Liver (tissue), 9 donors: ENCODE data around the gene ARHGEF3. TPM values are rescaled to one million over a fixed set of nuclear protein-coding genes. Genes with fewer than 3 reads are reported as not detected.

ENCODE experiments used
- DNase-seq: peaks from one replicate; pipeline ENCODE4 v3.0.0-alpha.2; 2017; ENCODE audit warnings: low spot score
- H3K27ac ChIP-seq, 2 donors: one replicate each; pipeline ENCODE4 v1.7.0; 2013; ENCODE audit warnings: inconsistent platforms in 2 of 2, low read length in 2 of 2, control low read depth in 1 of 2, low read depth in 1 of 2, mild to moderate bottlenecking in 1 of 2
- H3K27me3 ChIP-seq, 4 donors: one replicate each; pipeline versions ENCODE4 v1.6.1 to v1.7.0; 2013; ENCODE audit warnings: low read length in 3 of 4, inconsistent platforms in 1 of 4, mild to moderate bottlenecking in 1 of 4, moderate library complexity in 1 of 4; ENCODE audit not compliant: control insufficient read depth in 4 of 4, insufficient read depth in 4 of 4
- H3K36me3 ChIP-seq, 4 donors: one replicate each; pipeline versions ENCODE4 v1.6.1 to v1.7.0; 2013; ENCODE audit warnings: low read length in 3 of 4, mild to moderate bottlenecking in 3 of 4, low read depth in 1 of 4, moderate library complexity in 1 of 4; ENCODE audit not compliant: control insufficient read depth in 4 of 4, insufficient read depth in 3 of 4
- H3K4me1 ChIP-seq, 4 donors: one replicate each; pipeline versions ENCODE4 v1.6.1 to v1.7.0; 2013; ENCODE audit warnings: low read length in 3 of 4, mild to moderate bottlenecking in 3 of 4, moderate library complexity in 1 of 4; ENCODE audit not compliant: control insufficient read depth in 4 of 4, insufficient read depth in 4 of 4
- H3K4me3 ChIP-seq, 3 donors: one replicate each; pipeline versions ENCODE4 v1.6.1 to v1.7.0; 2013; ENCODE audit warnings: low read length in 3 of 3, control low read depth in 1 of 3, low read depth in 1 of 3, mild to moderate bottlenecking in 1 of 3
- H3K9ac ChIP-seq, 2 donors: one replicate each; pipeline ENCODE4 v1.7.0; 2013; ENCODE audit warnings: low read length in 2 of 2, mild to moderate bottlenecking in 2 of 2, moderate library complexity in 2 of 2, control low read depth in 1 of 2, low read depth in 1 of 2
- H3K9me3 ChIP-seq, 4 donors: one replicate each; pipeline versions ENCODE4 v1.6.1 to v1.7.0; 2013; ENCODE audit warnings: low read length in 3 of 4; ENCODE audit not compliant: control insufficient read depth in 4 of 4
- EGR1 ChIP-seq, 2 donors: IDR thresholded peaks; 2 replicates each; pipeline ENCODE4 v1.6.1; 2016 to 2018; ENCODE audit warnings: antibody characterized with exemption in 2 of 2, low read depth in 2 of 2
- FOXA1 ChIP-seq: IDR thresholded peaks from 2 replicates; pipeline ENCODE4 v1.6.1; 2016; ENCODE audit warnings: antibody characterized with exemption
- FOXA2 ChIP-seq: IDR thresholded peaks from 2 replicates; pipeline ENCODE4 v1.6.1; 2016; ENCODE audit warnings: antibody characterized with exemption
- GABPA ChIP-seq, 2 donors: IDR thresholded peaks in 1 of 2; conservative IDR thresholded peaks in 1 of 2; 2 replicates each; pipeline ENCODE4 v1.6.1; 2016; ENCODE audit warnings: antibody characterized with exemption in 2 of 2, mild to moderate bottlenecking in 1 of 2, moderate library complexity in 1 of 2
- HNF4G ChIP-seq: IDR thresholded peaks from 2 replicates; pipeline ENCODE4 v1.6.1; 2016; ENCODE audit warnings: antibody characterized with exemption
- JUND ChIP-seq, 2 donors: IDR thresholded peaks; 2 replicates each; pipeline ENCODE4 v1.6.1; 2016; ENCODE audit warnings: antibody characterized with exemption in 2 of 2
- NR2F2 ChIP-seq: IDR thresholded peaks from 2 replicates; pipeline ENCODE4 v1.6.1; 2016; ENCODE audit warnings: antibody characterized with exemption
- RXRA ChIP-seq, 2 donors: IDR thresholded peaks; 2 replicates each; pipeline ENCODE4 v1.6.1; 2017 to 2018; ENCODE audit warnings: antibody characterized with exemption in 2 of 2, mild to moderate bottlenecking in 1 of 2
- SP1 ChIP-seq: IDR thresholded peaks from 2 replicates; pipeline ENCODE4 v1.6.1; 2018; ENCODE audit warnings: antibody characterized with exemption, mild to moderate bottlenecking
- TAF1 ChIP-seq: conservative IDR thresholded peaks from 2 replicates; pipeline ENCODE4 v1.6.1; 2016; ENCODE audit warnings: antibody characterized with exemption, mild to moderate bottlenecking
- WGBS: extraction: QIAGEN DNeasy Blood & Tissue Kit; methylation state at CpG from one replicate; pipeline ENCODE4 v1.1.7; 2013; 5-methylcytosine and 5-hydroxymethylcytosine counted together
- polyA plus RNA-seq, 2 donors: library from polyadenylated mRNA; stranded (reverse) in 1 of 2; unstranded in 1 of 2; fragments of 200-250 nt in 1 of 2; fragments of >200 nt in 1 of 2; fragmentation: Nextera tagmentation in 1 of 2; extraction: Ambion mirVana in 1 of 2; gene quantifications; one replicate each; pipeline versions ENCODE4 v1.2.1 to v1.2.3, GENCODE V29; 2013 to 2015
- total RNA-seq, 2 donors: library from RNA; depleted of rRNA; stranded (reverse); fragments of >200 nt; gene quantifications; one replicate each; pipeline ENCODE4 v1.2.3, GENCODE V29; 2014
- TF ChIP-seq, protein P1 (sequence below): IDR thresholded peaks from 2 replicates; pipeline ENCODE4 v1.6.1; 2016; ENCODE audit warnings: antibody characterized with exemption, mild to moderate bottlenecking
- TF ChIP-seq, protein P2 (sequence below): IDR thresholded peaks from 2 replicates; pipeline ENCODE4 v1.6.1; 2016; ENCODE audit warnings: antibody characterized with exemption
- donor health status: healthy.
- donor health status: healthy.
- donor health status: healthy.
- donor health status: healthy.
- donor health status: healthy.

Gene ARHGEF3
- total and polyA plus RNA-seq, 4 donors: 1.6 to 7.9 (median 2.0) TPM

DNA sequence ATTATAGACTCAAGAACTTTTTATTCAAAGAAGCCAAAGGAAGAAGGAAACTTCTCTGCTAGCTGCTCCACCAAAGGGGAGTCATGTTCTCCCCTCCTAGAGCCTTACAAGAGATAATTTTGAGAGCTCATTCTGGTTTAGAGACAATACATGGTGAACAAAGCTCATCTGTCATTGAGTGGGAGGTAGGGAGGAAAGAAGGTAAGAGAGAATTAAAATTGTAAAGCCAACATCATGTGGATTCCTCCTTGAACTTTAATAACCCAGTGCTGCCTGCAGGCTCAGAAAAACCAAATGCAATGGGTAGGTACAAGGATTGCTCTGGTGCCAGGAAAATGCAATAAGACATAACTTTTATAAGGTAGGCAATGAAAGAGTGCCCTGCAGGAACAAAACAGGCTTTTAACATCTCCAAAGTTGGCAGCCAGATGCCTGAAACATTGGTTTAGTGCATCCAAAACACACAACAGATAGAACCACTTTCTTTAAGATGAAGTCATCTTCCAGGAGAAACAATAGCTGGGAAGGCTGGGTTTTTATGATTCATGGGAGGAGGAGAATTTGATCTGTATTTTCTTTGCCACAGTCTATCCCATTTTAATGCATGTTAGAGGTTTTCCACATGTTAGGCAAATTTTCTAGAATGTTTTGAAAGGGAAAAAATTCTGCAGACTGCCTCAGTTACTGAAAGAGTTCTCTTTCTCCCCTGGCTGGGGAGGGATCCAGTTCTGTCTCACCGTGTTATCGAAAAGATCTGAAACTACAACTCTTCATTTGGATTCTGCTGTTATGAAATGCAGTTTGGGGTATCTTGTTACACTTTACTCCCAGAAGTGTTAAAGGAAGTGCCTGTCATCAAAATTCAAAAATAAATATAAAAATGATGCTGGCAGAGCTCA is 11.3 kb upstream of the ARHGEF3 start:
- Histone ChIP-seq H3K27ac (no peak overlapping the region), H3K4me1 (peaks cover 0 to 1% (median 0%) of the 10 kb centered on the region in 4 donors), H3K27me3 (peaks cover 0 to 9% (median 3%) of the 10 kb centered on the region in 4 donors), H3K9ac (no peak overlapping the region), H3K9me3 (no peaks in the 10 kb centered on the region), H3K36me3 (no peaks in the 10 kb centered on the region), H3K4me3 (no peak overlapping the region)
- DNase-seq: no peak
- TF ChIP-seq NR2F2: no peak
- no peak for TF ChIP-seq GABPA (IDR thresholded peaks at IDR 0.05 in 1 of 2, conservative IDR thresholded peaks at IDR 0.05 in 1 of 2)
- TF ChIP-seq TAF1: no peak
- no peak for TF ChIP-seq JUND (IDR thresholded peaks at IDR 0.05)
- TF ChIP-seq SP1: no peak
- TF ChIP-seq, protein P1, sequence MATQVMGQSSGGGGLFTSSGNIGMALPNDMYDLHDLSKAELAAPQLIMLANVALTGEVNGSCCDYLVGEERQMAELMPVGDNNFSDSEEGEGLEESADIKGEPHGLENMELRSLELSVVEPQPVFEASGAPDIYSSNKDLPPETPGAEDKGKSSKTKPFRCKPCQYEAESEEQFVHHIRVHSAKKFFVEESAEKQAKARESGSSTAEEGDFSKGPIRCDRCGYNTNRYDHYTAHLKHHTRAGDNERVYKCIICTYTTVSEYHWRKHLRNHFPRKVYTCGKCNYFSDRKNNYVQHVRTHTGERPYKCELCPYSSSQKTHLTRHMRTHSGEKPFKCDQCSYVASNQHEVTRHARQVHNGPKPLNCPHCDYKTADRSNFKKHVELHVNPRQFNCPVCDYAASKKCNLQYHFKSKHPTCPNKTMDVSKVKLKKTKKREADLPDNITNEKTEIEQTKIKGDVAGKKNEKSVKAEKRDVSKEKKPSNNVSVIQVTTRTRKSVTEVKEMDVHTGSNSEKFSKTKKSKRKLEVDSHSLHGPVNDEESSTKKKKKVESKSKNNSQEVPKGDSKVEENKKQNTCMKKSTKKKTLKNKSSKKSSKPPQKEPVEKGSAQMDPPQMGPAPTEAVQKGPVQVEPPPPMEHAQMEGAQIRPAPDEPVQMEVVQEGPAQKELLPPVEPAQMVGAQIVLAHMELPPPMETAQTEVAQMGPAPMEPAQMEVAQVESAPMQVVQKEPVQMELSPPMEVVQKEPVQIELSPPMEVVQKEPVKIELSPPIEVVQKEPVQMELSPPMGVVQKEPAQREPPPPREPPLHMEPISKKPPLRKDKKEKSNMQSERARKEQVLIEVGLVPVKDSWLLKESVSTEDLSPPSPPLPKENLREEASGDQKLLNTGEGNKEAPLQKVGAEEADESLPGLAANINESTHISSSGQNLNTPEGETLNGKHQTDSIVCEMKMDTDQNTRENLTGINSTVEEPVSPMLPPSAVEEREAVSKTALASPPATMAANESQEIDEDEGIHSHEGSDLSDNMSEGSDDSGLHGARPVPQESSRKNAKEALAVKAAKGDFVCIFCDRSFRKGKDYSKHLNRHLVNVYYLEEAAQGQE: no peak
- WGBS: 70% methylated on average over 2 of the region's 2 CpGs

DNA sequence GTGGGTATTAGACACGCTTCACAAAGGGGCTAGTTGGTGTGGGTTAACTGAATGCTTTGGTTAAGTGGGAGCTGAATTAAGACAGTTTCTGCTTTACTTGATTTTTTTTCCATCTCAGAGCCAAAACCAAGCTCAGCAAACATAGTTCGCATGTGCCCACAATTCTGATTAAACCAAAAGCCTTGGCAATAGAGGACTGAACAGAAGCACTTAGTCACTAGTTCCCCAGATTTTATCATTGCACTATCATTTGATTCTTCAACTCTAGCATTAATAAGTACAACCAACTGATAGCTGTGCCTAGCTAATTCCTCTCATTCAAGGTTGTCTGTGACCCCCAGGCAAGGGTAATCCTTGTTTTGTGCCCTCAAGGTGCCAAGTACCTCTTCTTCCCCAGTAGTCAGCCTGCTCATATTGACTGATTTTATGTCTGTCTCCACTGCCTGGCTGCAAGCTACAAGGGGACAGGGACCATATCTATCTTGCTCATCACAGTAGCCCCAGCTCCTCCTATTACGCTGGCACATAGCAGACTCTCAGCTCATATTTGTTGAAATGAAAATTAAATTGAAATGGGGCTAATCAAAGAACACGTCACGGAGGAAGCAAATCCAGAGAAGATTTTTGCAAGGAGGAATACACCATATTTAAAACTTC is 9.9 kb upstream of the ARHGEF3 start:
- DNase-seq: no peak
- Histone ChIP-seq H3K4me3 (no peak overlapping the region), H3K9ac (no peak overlapping the region), H3K36me3 (no peaks in the 10 kb centered on the region), H3K4me1 (peaks cover 0 to 1% (median 0%) of the 10 kb centered on the region in 4 donors), H3K9me3 (no peaks in the 10 kb centered on the region), H3K27me3 (peaks cover 0 to 7% (median 2%) of the 10 kb centered on the region in 4 donors), H3K27ac (no peak overlapping the region)
- 94% methylated on average over 5 of the region's 5 CpGs for WGBS
- TF ChIP-seq JUND (IDR thresholded peaks at IDR 0.05): no peak
- no peak for TF ChIP-seq SP1
- TF ChIP-seq RXRA (IDR thresholded peaks at IDR 0.05): no peak
- TF ChIP-seq HNF4G: no peak
- TF ChIP-seq FOXA2: no peak
- no peak for TF ChIP-seq TAF1
- TF ChIP-seq NR2F2: no peak
- TF ChIP-seq FOXA1: no peak
- TF ChIP-seq EGR1 (IDR thresholded peaks at IDR 0.05; ENCODE audit: low read depth in 2 of 2): no peak
- TF ChIP-seq, protein P2, sequence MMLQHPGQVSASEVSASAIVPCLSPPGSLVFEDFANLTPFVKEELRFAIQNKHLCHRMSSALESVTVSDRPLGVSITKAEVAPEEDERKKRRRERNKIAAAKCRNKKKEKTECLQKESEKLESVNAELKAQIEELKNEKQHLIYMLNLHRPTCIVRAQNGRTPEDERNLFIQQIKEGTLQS: no peak
